Dermis blood vessel endothelial cell (primary cell): Measurements from ENCODE around the gene FGF14. TPM values are rescaled to one million over a fixed set of nuclear protein-coding genes. Genes with fewer than 3 reads are reported as not detected.

Experiments used
- DNase-seq: peaks from one replicate; pipeline ENCODE4 v3.0.0; 2010
- total RNA-seq: library from RNA; depleted of rRNA; stranded (reverse); fragments of >200 nt; gene quantifications from 2 replicates; pipeline ENCODE4 v1.2.3, GENCODE V29; 2014

The FGF14 gene
- total RNA-seq, 1 donor from 2014 or later = 0.34 TPM

DNA sequence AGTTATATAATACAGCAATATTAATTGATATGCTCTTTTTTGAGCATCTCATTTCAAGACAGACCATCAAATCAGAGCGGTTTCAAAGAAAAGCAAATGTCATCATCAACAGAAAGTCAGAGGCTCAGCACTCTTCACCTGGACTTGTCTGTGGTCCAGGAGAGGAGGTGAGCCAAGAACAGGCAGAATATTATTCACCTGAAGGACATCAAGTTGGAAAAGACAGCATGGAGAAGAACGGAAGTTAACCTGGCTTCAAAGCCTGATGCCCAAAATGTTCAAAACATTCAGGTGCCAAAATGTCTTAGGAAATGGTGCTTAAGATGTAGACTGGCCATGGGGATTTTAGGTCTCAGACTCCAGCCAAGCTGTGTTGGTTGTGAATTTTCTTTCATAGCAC, 40.7 kb downstream of the FGF14 start:
- no peak for DNase-seq

GRCh38 chr13:102359264-102359663, 42.6 kb downstream of the FGF14 start:
- DNase-seq = no peak

DNA sequence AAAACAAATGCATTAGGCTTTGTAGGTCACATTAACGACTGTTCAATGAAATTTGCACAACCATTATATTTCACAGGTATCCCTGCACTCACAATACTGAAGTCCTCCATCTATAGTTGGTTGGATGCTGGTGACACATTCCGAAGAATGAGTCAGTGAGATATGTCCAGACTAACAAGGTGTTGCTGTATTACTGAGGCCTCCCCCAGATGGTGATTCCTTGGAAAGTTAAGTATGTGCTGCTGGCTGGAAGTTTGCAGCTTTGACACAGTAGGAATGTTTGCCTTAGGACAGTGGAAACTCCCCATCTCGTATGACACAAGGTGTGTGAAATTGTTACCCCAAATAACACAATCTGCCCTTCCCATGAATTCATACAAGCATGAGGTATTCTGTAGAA, 46.6 kb downstream of the FGF14 start:
- no peak for DNase-seq

DNA sequence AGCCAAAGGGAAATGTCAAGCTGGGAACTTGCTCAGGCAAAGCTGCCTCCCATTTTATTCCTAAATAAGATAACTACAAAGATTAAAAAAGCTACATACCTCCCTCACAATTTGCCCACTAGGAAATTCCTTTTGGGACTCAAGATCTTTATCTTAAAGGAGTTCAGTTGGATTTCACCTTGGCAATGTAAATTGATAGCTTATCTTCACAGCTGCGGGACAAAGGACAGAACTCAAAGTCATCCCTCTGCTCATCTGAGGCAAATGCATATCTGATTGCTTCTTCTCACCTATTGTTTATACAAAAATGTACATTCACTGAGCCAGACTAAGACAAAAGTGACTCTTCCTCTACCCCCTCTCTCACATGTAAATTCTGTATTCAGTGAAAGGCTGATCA, 47.8 kb downstream of the FGF14 start:
- no peak for DNase-seq

DNA sequence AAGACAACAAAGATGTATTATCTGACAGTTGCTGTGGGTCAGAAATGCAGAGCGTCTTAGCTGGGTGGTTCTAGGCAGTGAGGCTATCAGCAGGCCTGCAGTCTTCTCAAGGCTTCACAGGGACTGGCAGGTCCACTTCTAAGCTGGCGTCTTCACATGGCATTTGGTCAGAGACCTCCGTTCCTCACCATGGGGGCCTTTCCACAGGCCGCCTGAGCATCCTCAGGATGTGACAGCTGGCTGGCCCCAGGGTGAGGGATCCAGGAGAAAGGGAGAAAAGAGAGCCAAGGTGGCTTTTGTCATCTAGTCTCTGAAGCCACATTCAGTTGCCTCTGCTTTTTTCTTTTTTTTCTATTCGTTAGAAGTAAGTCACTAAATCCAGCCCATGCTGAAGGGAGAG, 50.3 kb downstream of the FGF14 start:
- no peak for DNase-seq

DNA sequence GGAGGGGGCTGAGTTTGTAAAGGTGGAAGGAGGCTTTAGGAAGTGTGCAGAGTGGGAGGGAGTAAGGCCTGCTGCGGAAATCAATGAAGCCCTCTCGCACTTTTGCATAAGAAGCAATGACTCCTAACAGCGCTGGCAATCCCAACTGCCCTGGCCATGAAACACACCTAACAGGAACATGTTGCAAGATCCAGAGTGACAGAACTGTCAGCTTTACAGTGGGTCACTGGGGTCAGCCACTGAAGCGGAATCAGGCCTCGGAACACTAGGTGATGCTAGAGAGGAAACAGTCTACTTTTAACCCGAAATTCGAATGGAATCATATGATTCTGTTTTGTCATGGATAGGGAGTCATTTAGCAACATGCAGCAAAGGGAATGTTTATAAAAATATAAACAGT, 54.4 kb downstream of the FGF14 start:
- DNase-seq = no peak

DNA sequence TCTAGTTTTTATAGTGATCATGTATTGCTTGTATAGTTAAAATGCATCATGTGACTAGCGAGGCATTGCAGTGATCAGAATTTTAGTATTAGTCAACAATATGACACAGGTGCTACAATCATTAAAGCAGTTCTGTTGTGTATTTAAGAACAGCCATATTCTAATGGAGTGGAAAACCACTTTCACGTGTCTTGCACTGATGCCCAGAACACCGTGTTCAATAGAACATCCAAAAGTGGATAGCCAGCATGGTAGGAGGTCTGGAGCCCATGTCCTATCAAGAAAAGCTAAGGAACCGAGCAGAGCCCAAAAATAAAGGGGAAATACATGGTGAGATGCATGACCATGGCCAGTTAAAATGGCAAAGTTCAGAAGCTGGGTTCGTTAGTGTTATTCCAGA, 55.1 kb downstream of the FGF14 start:
- no peak for DNase-seq

DNA sequence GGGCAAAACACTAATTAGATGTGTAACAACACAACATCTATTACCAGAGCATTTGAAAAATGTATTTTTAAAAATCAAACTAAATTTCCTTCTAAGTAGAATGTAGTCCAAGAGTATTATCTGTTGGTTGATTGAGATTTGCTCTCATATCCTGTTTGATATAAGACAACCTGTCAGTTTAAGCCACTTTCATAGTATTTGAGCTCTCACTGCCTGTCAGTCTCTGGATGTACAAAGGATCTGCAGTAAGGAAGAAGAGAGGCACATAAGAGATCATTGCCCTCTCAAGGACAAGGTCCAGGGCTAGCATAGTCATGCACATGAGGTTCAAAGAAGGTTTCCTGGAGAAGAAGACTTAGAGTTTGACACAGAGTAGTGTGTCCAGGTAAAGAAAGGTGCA, 57.4 kb downstream of the FGF14 start:
- DNase-seq = no peak

GRCh38 chr13:102333320-102334198, 68.3 kb downstream of the FGF14 start:
- DNase-seq = no peak

- DNase-seq = no peak
These were observed 72.9 kb downstream of the FGF14 start for GRCh38 chr13:102328909-102329308.

- no peak for DNase-seq
These were observed 74.7 kb downstream of the FGF14 start for GRCh38 chr13:102327119-102327617.

GRCh38 chr13:102326381-102327118, 75.3 kb downstream of the FGF14 start:
- no peak for DNase-seq

GRCh38 chr13:102325321-102325720, 76.5 kb downstream of the FGF14 start:
- no peak for DNase-seq

GRCh38 chr13:102323505-102323904, 78.3 kb downstream of the FGF14 start:
- DNase-seq = no peak

- DNase-seq = no peak
These were observed 78.8 kb downstream of the FGF14 start for GRCh38 chr13:102323012-102323411.

DNA sequence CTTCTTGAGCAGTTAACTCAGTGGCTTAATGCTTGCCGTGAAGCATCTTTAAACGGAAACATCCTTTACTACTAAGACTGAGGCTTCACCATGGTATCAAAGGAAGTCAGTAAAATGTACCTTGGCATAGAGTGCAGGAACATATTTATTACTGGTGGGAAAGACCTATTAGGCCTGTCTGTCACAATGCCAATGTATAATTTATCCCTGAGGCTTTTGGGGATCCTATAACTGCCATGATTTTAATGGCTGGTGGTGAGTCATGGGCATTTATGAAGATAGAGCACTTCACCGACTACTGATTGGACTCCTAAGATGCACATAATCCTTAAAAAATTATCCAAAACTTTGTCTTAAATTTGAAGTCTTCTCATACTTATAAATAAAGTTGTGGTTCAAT, 79.6 kb downstream of the FGF14 start:
- no peak for DNase-seq

- no peak for DNase-seq
These were observed 83.6 kb downstream of the FGF14 start for GRCh38 chr13:102318233-102318632.

- no peak for DNase-seq
These were observed 84.3 kb downstream of the FGF14 start for GRCh38 chr13:102317593-102317992.

DNA sequence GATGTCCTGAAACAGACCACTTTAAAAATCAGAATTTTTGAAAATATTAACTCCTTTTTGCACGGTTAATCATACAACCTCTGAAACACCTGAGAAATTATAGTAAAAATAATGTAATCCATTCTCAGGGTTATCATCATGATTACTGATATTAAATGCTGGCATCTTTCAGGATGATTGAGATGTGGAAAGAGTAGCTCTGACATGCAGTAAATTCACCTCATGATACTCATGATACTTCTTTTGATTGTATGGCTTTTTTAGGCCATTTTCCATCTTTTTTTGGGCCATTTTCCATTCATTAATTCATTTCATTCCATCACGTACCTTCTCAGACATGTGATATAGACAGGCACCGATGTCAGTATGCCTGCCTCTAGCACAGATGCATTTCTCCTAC, 85.1 kb downstream of the FGF14 start:
- DNase-seq = no peak

DNA sequence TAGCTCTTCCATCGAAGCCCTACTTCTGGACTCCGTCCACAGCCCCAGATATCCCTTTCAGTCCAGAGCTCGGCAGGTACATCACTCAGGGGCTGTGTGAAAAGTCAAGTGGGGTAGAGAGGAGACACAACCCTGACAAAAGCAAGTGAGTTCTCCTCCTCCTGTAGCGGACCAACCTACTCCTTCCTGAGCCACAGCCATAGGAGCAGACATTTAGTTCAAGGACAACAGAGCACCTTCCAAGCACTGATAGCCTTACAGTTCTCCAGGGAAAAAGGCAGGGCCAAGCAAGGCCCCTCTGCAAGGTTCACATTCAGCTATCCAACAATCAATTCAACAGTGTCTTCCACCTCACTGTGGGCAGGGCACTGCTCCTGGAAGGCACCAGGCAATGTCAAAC, 89.0 kb downstream of the FGF14 start:
- DNase-seq = no peak

DNA sequence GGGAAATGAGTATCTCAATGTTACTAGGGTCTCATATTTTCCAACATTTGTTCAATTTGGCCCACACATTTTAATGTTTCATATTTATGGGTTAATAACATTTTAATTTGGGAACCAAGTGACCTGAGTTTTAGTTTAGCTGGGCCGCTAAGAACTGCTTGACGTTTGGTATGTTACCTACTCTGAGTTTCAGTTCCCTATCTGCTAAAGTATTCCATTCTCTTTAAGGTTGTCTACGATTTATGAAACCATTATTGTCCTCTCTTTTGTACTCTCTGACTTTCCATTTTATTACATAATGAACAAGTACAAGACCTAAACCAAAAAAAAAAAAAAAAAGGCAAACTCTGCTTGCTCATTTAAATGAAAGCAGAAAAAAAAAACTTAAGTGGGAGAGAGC, 89.9 kb downstream of the FGF14 start:
- DNase-seq = no peak

DNA sequence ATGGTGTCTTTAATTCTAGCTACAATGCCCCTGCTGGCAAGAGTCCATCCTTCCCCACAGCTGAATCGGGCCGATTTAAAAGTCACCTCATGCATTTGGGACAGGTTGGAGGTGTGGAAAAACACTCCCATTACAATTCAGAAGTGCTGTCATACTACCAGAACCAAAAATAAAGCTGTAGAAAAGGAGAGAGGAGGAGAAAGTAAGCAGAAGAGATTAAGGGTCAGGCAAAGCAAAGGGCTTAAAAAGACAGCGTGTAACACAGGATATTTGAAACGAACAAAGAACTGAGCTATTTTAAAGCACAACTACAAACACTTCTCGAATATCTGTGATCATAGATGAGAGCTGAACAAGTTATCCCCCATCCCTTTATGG, 90.4 kb downstream of the FGF14 start:
- no peak for DNase-seq

DNA sequence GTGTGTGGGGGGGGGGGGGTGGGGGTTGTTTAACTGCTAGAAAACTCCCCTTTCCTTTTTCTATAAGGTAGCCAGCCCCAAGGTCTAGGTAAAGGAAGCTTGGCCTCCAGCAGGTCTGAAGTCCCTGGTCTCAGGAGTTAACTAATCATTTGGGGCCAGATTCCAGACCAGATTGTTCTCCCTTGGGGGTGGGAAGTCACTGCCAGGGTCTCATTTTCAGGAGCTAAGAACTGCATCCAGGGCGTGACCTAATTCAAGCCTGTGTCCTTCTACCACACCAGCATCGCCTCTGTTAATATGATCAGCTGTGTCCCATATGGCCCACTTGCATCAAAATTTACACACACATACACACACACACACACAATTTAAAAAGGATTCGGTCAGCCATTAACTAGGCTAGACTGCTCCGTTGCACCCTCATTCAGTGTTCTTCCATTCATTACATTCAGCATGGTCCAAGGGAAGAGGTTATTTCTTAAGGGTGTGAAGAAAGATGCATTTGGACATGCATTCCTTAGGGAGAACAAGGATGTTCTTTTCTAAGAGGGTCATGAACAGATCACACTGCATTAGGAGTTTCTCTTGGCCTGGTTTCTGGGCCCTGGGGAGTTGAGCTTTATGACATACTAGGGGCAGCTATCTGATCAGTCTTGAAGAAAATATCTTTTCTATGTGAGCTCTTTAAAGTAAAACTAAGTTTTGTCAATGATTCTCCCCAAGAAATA, 91.0 kb downstream of the FGF14 start:
- no peak for DNase-seq
